Esophagus squamous epithelium (tissue), 5 donors: ENCODE results near the gene KCND2. TPM values are rescaled to one million over a fixed set of nuclear protein-coding genes. Genes with fewer than 3 reads are reported as not detected.

Experiments
- DNase-seq: peaks from one replicate; lab custom pipeline; 2025; lab: John Stamatoyannopoulos, UW
- H3K27ac ChIP-seq, 4 donors: fragments of 200-600 bp; sonication (generic); one replicate each; pipeline ENCODE4 v1.5.1; 2016 to 2019; ENCODE audit warnings: mild to moderate bottlenecking in 1 of 4
- H3K27me3 ChIP-seq, 4 donors: fragments of 200-600 bp; sonication (generic); 1 replicate in 3 of 4; 2 replicates in 1 of 4; pipeline versions ENCODE4 v1.5.1 to v1.6.0; 2017 to 2021; ENCODE audit warnings: antibody characterized with exemption in 1 of 4
- H3K36me3 ChIP-seq, 3 donors: fragments of 200-600 bp; sonication (generic); one replicate each; pipeline ENCODE4 v1.5.1; 2016 to 2019
- H3K4me1 ChIP-seq, 3 donors: fragments of 200-600 bp; sonication (generic); one replicate each; pipeline ENCODE4 v1.5.1; 2017 to 2019
- H3K4me3 ChIP-seq, 4 donors: fragments of 200-600 bp; sonication (generic); 1 replicate in 3 of 4; 2 replicates in 1 of 4; pipeline ENCODE4 v1.5.1; 2016 to 2019; ENCODE audit warnings: mild to moderate bottlenecking in 2 of 4, moderate library complexity in 1 of 4
- H3K9me3 ChIP-seq, 3 donors: fragments of 200-600 bp; sonication (generic); one replicate each; pipeline ENCODE4 v1.5.1; 2016 to 2019
- POLR2A ChIP-seq, 4 donors: fragments of 450-650 bp; IDR thresholded peaks; one replicate each; pipeline ENCODE4 v1.6.1; 2017; ENCODE audit warnings: antibody characterized with exemption in 4 of 4, mild to moderate bottlenecking in 4 of 4, moderate library complexity in 3 of 4
- WGBS, 2 donors: methylation state at CpG; one replicate each; pipeline ENCODE4 v1.1.5; 2018; 5-methylcytosine and 5-hydroxymethylcytosine counted together
- intact Hi-C: fragments of 100-400 bp; cut with DNase I; formaldehyde crosslinking; loops from one replicate; pipeline ENCODE4 v1.15.0; 2022
- total RNA-seq, 4 donors: library from RNA; depleted of rRNA; stranded (reverse); fragments of >200 nt; gene quantifications; one replicate each; pipeline ENCODE4 v1.1.0, GENCODE V29; 2016
- TF ChIP-seq, protein P1 (sequence below), 6 experiments: fragments of 450-650 bp in 4 of 6; fragments of 200-600 bp in 2 of 6; sonication (generic) in 2 of 6; IDR thresholded peaks; one replicate each; pipeline ENCODE4 v1.5.1; 2016 to 2019; ENCODE audit warnings: antibody characterized with exemption in 6 of 6, mild to moderate bottlenecking in 4 of 6, moderate library complexity in 4 of 6
- donor health status: DM: yes; HTN: yes; CAD: no.

The KCND2 gene
- total RNA-seq, 4 donors from 2014 or later, result 0.09 to 0.19 TPM; not detected in 2

DNA sequence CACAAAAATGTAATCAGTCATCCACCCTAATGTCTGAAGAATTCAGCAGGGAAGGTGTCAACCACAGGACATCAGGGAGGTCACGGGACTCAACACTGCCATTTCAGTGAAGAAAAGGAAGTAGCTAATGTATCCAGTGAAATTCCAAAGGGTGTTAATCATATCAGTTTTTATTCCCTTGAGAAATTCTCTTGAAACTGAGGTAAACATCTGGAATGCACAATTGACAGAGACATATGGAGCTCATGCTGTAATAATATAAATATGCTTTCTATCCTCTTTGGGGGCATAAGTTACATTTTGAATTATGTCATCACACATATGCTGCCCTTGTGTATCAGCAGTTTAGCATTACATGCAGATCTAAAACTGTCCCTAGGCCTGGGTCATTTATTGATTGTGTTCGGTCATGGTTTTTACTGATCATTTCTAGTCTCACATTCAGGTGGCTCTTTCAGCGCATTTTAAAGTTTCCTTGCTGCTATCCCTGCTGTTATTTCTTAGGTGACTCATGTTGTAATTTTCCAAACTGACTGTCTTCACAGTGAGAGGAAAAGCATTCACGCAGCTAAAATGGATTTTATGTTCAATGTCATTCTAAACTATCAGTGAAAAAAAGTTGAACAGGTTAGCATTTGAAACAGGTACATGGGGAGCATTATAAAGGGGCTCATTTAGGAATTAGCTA, 311.1 kb downstream of the KCND2 start:
- no peaks in the 10 kb centered on the region for H3K9me3 ChIP-seq
- no peaks in the 10 kb centered on the region for H3K36me3 ChIP-seq
- no peak for DNase-seq
- 62 to 65% methylated on average over 4 of the region's 4 CpGs for WGBS, 2 donors
- H3K4me1 ChIP-seq, result no peaks in the 10 kb centered on the region
- H3K4me3 ChIP-seq, result no peak overlapping the region
- intact Hi-C loops, result no loop called here
- no peaks in the 10 kb centered on the region for H3K27me3 ChIP-seq
- TF ChIP-seq, protein P1, sequence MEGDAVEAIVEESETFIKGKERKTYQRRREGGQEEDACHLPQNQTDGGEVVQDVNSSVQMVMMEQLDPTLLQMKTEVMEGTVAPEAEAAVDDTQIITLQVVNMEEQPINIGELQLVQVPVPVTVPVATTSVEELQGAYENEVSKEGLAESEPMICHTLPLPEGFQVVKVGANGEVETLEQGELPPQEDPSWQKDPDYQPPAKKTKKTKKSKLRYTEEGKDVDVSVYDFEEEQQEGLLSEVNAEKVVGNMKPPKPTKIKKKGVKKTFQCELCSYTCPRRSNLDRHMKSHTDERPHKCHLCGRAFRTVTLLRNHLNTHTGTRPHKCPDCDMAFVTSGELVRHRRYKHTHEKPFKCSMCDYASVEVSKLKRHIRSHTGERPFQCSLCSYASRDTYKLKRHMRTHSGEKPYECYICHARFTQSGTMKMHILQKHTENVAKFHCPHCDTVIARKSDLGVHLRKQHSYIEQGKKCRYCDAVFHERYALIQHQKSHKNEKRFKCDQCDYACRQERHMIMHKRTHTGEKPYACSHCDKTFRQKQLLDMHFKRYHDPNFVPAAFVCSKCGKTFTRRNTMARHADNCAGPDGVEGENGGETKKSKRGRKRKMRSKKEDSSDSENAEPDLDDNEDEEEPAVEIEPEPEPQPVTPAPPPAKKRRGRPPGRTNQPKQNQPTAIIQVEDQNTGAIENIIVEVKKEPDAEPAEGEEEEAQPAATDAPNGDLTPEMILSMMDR (IDR thresholded peaks at IDR 0.05), result no peak
- TF ChIP-seq POLR2A (IDR thresholded peaks at IDR 0.05), result no peak
- H3K27ac ChIP-seq, result no peak overlapping the region

DNA sequence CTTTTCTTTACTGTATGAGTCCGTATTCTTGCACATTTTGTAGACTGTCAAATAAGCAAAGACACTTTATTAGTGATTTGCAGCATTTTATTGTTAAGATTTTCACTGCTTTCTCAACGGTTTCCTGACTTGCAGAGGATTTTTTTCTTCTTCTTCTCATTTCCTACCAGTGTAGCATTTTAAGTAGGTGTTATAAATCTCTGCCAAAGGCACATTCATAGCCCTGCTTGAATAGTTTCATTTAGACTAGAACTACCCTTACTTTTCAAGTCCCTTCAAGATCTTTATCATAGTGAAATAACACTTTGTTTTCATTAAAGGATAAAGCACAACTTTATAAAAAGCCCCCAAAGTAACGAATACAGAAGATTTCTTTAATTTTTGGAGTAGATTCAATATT, 313.6 kb downstream of the KCND2 start:
- 31 to 32% methylated on average over 3 of the region's 3 CpGs for WGBS, 2 donors
- intact Hi-C loops, result no loop called here
- no peak for DNase-seq

DNA sequence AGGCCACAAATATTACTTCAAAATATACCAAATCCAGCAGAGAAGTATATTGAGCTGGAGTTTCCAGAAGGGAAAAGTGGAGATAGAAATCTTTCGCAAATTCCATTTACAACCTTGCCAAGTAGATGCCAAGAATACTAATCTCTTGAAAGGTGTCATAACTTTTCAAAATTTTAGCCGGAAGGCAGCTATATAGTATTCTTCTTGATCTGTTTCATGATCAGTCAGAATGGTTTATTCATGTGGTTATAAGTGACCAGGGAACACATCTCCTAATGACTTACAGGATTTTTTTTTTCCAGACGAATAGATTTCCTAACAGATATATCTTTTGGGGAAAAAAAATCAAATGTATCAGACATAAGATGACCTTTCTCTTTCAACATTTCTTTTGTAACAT, 314.3 kb downstream of the KCND2 start:
- 58 to 68% methylated on average over 3 of the region's 3 CpGs for WGBS, 2 donors
- intact Hi-C loops, result no loop called here
- no peaks in the 10 kb centered on the region for H3K36me3 ChIP-seq
- H3K27ac ChIP-seq, result no peak overlapping the region
- no peak for DNase-seq
- TF ChIP-seq POLR2A (IDR thresholded peaks at IDR 0.05), result no peak
- TF ChIP-seq, protein P1 (IDR thresholded peaks at IDR 0.05), result no peak
- H3K9me3 ChIP-seq, result no peaks in the 10 kb centered on the region
- no peak overlapping the region for H3K4me3 ChIP-seq
- H3K27me3 ChIP-seq, result no peaks in the 10 kb centered on the region
- H3K4me1 ChIP-seq, result no peaks in the 10 kb centered on the region

More for the DNA sequence above, 313.6 kb downstream of the KCND2 start:
- no peaks in the 10 kb centered on the region for H3K4me1 ChIP-seq
- no peaks in the 10 kb centered on the region for H3K27me3 ChIP-seq
- no peaks in the 10 kb centered on the region for H3K9me3 ChIP-seq
- TF ChIP-seq, protein P1 (IDR thresholded peaks at IDR 0.05), result no peak
- no peak for TF ChIP-seq POLR2A (IDR thresholded peaks at IDR 0.05)
- H3K36me3 ChIP-seq, result no peaks in the 10 kb centered on the region
- H3K4me3 ChIP-seq, result no peak overlapping the region
- H3K27ac ChIP-seq, result no peak overlapping the region

DNA sequence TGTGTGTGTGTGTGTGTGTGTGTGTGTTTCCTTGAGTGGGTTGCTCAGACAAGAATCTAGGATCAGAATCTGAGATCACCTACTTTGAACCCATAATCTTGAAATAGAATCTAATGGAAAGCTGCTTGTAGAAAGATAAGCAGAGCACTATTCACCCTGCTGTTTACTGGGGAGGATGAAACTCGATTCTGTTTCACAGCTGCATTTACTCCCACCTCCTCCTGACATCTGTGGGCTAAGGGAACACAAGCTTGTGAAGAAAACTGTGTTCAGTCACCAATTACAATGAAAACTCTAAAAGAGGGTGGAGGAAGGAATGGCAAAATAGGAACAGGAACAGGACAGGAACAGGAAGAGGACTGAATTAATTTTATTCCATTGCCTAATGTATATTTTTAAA, 315.4 kb downstream of the KCND2 start:
- no peaks in the 10 kb centered on the region for H3K9me3 ChIP-seq
- no peaks in the 10 kb centered on the region for H3K36me3 ChIP-seq
- 0% methylated on average over 1 of the region's 1 CpG for WGBS, 2 donors
- H3K27me3 ChIP-seq, result no peaks in the 10 kb centered on the region
- TF ChIP-seq, protein P1 (IDR thresholded peaks at IDR 0.05), result no peak
- TF ChIP-seq POLR2A (IDR thresholded peaks at IDR 0.05), result no peak
- H3K27ac ChIP-seq, result no peak overlapping the region
- intact Hi-C loops, result no loop called here
- no peaks in the 10 kb centered on the region for H3K4me1 ChIP-seq
- H3K4me3 ChIP-seq, result no peak overlapping the region
- no peak for DNase-seq

DNA sequence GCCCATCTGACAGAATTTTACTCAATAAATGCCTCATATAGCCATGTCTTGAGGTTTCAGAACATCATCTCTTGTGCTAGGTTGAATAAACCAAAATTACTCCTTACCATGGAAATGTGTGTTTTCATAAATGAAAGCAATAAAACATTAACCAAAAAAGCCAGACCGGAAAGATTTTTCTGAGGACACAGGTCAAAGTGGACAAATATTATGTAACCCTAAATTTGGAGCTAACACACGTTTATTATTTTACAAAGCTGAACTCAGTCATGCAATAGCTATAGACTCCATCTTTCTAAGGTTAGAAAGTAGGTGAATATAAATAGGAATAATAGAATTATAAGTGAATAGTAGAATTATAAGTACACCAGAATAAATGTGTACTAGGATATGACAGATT, 315.9 kb downstream of the KCND2 start:
- intact Hi-C loops, result no loop called here
- TF ChIP-seq, protein P1 (IDR thresholded peaks at IDR 0.05), result no peak
- no peak for TF ChIP-seq POLR2A (IDR thresholded peaks at IDR 0.05)
- Histone ChIP-seq H3K9me3 (no peaks in the 10 kb centered on the region), H3K36me3 (no peaks in the 10 kb centered on the region), H3K27ac (no peak overlapping the region), H3K27me3 (no peaks in the 10 kb centered on the region), H3K4me3 (no peak overlapping the region), H3K4me1 (no peaks in the 10 kb centered on the region)
- DNase-seq, result no peak
- WGBS, 2 donors, result 51% methylated on average over 2 of the region's 2 CpGs
